HG03565 (cell line): ENCODE measurements around the gene ANXA2.

Experiments used
- ATAC-seq: cut with Tn5 transposase; IDR thresholded peaks from one replicate; pipeline ENCODE4 v1.9.1; 2021; ENCODE audit warnings: mild to moderate bottlenecking, moderate library complexity; ENCODE audit not compliant: unreplicated experiment

ANXA2 gene

GRCh38 chr15:60390871-60391501, 6.8 kb downstream of the ANXA2 start:
- ATAC-seq, result no peak

- no peak for ATAC-seq
Measured at GRCh38 chr15:60390231-60390630, 7.6 kb downstream of the ANXA2 start.

GRCh38 chr15:60389261-60390077, 8.3 kb downstream of the ANXA2 start:
- peak; percentile 81 for ATAC-seq

- ATAC-seq, result no peak
Measured at GRCh38 chr15:60387321-60387720, 10.5 kb downstream of the ANXA2 start.

- no peak for ATAC-seq
Measured at GRCh38 chr15:60386615-60387014, 11.2 kb downstream of the ANXA2 start.

- no peak for ATAC-seq
Measured at GRCh38 chr15:60385620-60386552, 11.9 kb downstream of the ANXA2 start.

GRCh38 chr15:60384526-60385126, 13.2 kb downstream of the ANXA2 start:
- no peak for ATAC-seq

- ATAC-seq, result no peak
Measured at GRCh38 chr15:60384053-60384452, 13.7 kb downstream of the ANXA2 start.

- no peak for ATAC-seq
Measured at GRCh38 chr15:60382773-60383674, 14.8 kb downstream of the ANXA2 start.

- no peak for ATAC-seq
Measured at GRCh38 chr15:60381148-60381788, 16.5 kb downstream of the ANXA2 start.

GRCh38 chr15:60379525-60380274, 18.1 kb downstream of the ANXA2 start:
- ATAC-seq, result no peak

- no peak for ATAC-seq
Measured at GRCh38 chr15:60379185-60379524, 18.6 kb downstream of the ANXA2 start.

GRCh38 chr15:60376677-60377095, 21.1 kb downstream of the ANXA2 start:
- no peak for ATAC-seq

- ATAC-seq, result no peak
Measured at GRCh38 chr15:60375306-60375705, 22.5 kb downstream of the ANXA2 start.

GRCh38 chr15:60374628-60375081, 23.1 kb downstream of the ANXA2 start:
- ATAC-seq, result no peak

- ATAC-seq, result no peak
Measured at GRCh38 chr15:60374209-60374608, 23.6 kb downstream of the ANXA2 start.

- no peak for ATAC-seq
Measured at GRCh38 chr15:60373745-60374144, 24.0 kb downstream of the ANXA2 start.

GRCh38 chr15:60373327-60373726, 24.5 kb downstream of the ANXA2 start:
- ATAC-seq, result no peak

GRCh38 chr15:60372756-60373155, 25.0 kb downstream of the ANXA2 start:
- ATAC-seq, result no peak
